Measurements from ENCODE around the gene ESYT2. TPM values are rescaled to one million over a fixed set of nuclear protein-coding genes. Genes with fewer than 3 reads are reported as not detected.

Gene ESYT2
- total and polyA plus RNA-seq, 5 donors: 29.0 to 84.7 (median 51.7) TPM

DNA sequence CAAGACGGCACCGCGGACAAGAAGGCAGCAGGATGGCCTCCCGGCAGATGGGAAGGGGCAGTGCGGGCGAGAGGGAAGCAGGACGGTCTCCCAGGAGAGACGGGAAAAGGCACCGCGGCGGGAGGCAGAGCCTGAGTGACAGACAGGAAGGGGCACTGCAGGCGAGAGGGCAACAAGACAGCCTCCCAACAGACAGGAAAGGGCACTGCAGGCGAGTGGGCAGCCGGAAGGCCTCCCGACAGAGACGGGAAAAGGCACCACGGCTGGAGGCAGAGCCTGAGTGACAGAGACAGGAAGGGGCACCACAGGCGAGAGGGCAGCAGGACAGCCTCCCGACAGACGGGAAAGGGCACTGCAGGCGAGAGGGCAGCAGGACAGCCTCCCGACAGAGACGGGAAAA is 32.6 kb downstream of the ESYT2 start:
- ATAC-seq: no peak
- WGBS: 81% methylated on average over 23 of the region's 23 CpGs
- Histone ChIP-seq H3K4me1 (ENCODE audit: control insufficient read depth, insufficient read depth, low read length) (no peaks in the 10 kb centered on the region), H3K4me3 (ENCODE audit: low read length) (no peak overlapping the region), H3K27ac (ENCODE audit: low read length) (no peak overlapping the region), H3K27me3 (ENCODE audit: control insufficient read depth, insufficient read depth) (no peaks in the 10 kb centered on the region), H3K9me3 (ENCODE audit: control insufficient read depth, low read length) (no peaks in the 10 kb centered on the region)
- intact Hi-C loops (cut with DNase I): no loop called here
- peak in 1 of 3 donors; percentile 44 for DNase-seq

DNA sequence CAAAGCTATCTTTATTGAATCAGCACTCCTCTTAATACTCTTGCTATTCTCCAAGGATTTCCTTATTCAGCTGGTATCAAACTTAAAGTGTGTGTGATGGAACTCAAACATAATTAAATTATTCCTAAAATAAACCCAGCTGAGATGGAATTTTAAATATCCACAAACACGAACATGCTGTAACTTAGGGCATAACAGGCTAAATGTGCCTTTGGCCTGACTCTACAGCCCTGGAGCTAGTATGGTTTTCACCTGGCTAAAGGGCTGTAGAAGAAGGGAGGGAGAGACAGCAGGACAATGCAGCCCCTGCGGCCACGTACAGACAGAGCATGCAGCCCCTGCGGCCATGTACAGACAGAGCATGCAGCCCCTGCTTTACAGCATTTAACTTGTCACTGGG is 34.0 kb downstream of the ESYT2 start:
- DNase-seq: no peak
- intact Hi-C loops (cut with DNase I): no loop called here
- Histone ChIP-seq H3K4me1 (ENCODE audit: control insufficient read depth, insufficient read depth, low read length) (no peaks in the 10 kb centered on the region), H3K27ac (ENCODE audit: low read length) (no peak overlapping the region), H3K27me3 (ENCODE audit: control insufficient read depth, insufficient read depth) (no peaks in the 10 kb centered on the region), H3K9me3 (ENCODE audit: control insufficient read depth, low read length) (no peaks in the 10 kb centered on the region), H3K4me3 (ENCODE audit: low read length) (no peak overlapping the region)
- no peak for ATAC-seq
- WGBS: 78% methylated on average over 4 of the region's 4 CpGs

GRCh38 chr7:158791107-158791506 is 38.2 kb downstream of the ESYT2 start:
- no peaks in the 10 kb centered on the region for H3K4me1 ChIP-seq (ENCODE audit: control insufficient read depth, insufficient read depth, low read length)
- DNase-seq (no peak), ATAC-seq (no peak)
- WGBS: 94% methylated on average over 10 of the region's 10 CpGs
- H3K4me3 ChIP-seq (ENCODE audit: low read length): no peak overlapping the region
- no peaks in the 10 kb centered on the region for H3K27me3 ChIP-seq (ENCODE audit: control insufficient read depth, insufficient read depth)
- H3K9me3 ChIP-seq (ENCODE audit: control insufficient read depth, low read length): no peaks in the 10 kb centered on the region
- no peak overlapping the region for H3K27ac ChIP-seq (ENCODE audit: low read length)
- intact Hi-C loops (cut with DNase I): no loop called here

DNA sequence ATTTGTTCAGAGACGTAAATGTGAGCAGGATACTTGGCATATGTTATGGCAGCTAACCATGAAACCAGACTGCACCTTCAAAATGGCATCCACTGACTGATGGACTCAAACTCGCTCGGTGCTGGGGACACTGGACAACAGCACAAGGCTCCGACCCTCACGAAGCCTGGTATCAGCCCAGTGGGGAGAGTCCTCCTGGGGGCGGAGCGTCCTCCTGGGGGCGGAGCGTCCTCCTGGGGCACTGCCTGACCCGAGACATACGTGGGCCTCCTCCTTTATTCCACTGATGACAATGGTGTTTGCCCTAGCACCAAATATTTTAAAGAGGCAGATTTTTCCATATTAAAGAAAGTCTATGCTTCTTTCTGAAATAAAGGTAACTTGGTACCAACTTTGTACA is 39.5 kb downstream of the ESYT2 start:
- Histone ChIP-seq H3K4me3 (ENCODE audit: low read length) (no peak overlapping the region), H3K9me3 (ENCODE audit: control insufficient read depth, low read length) (no peaks in the 10 kb centered on the region), H3K27me3 (ENCODE audit: control insufficient read depth, insufficient read depth) (no peaks in the 10 kb centered on the region), H3K27ac (ENCODE audit: low read length) (no peak overlapping the region), H3K4me1 (ENCODE audit: control insufficient read depth, insufficient read depth, low read length) (no peaks in the 10 kb centered on the region)
- ATAC-seq (peak; percentile 52 to 68), DNase-seq (no peak)
- WGBS: 89% methylated on average over 11 of the region's 11 CpGs
- intact Hi-C loops (cut with DNase I): no loop called here

- H3K27me3 ChIP-seq (ENCODE audit: control insufficient read depth, insufficient read depth): no peaks in the 10 kb centered on the region
- WGBS: 87% methylated on average over 6 of the region's 6 CpGs
- H3K9me3 ChIP-seq (ENCODE audit: control insufficient read depth, low read length): no peaks in the 10 kb centered on the region
- DNase-seq (no peak), ATAC-seq (no peak)
- H3K4me1 ChIP-seq (ENCODE audit: control insufficient read depth, insufficient read depth, low read length): peaks cover 10% of the 10 kb centered on the region
- H3K27ac ChIP-seq (ENCODE audit: low read length): no peak overlapping the region
- H3K4me3 ChIP-seq (ENCODE audit: low read length): no peak overlapping the region
- intact Hi-C loops (cut with DNase I): no loop called here
These were observed 42.4 kb downstream of the ESYT2 start for GRCh38 chr7:158786898-158787297.

GRCh38 chr7:158784270-158784669 is 45.0 kb downstream of the ESYT2 start:
- 84% methylated on average over 7 of the region's 7 CpGs for WGBS
- intact Hi-C loops (cut with DNase I): loop anchor here in 2 of 4 donors (5.0 kb wide), 1 partner anchor 43 kb away; the partner anchor contains the start of gene ESYT2 (in 2 of the 2)
- H3K27ac ChIP-seq (ENCODE audit: low read length): no peak overlapping the region
- ATAC-seq: no peak
- H3K4me1 ChIP-seq (ENCODE audit: control insufficient read depth, insufficient read depth, low read length): peaks cover 15% of the 10 kb centered on the region
- H3K4me3 ChIP-seq (ENCODE audit: low read length): no peak overlapping the region
- DNase-seq: no peak
- H3K27me3 ChIP-seq (ENCODE audit: control insufficient read depth, insufficient read depth): no peaks in the 10 kb centered on the region
- no peaks in the 10 kb centered on the region for H3K9me3 ChIP-seq (ENCODE audit: control insufficient read depth, low read length)

GRCh38 chr7:158783595-158783994 is 45.7 kb downstream of the ESYT2 start:
- Histone ChIP-seq H3K4me3 (ENCODE audit: low read length) (no peak overlapping the region), H3K27ac (ENCODE audit: low read length) (peak overlapping the region; percentile 75), H3K27me3 (ENCODE audit: control insufficient read depth, insufficient read depth) (no peaks in the 10 kb centered on the region), H3K9me3 (ENCODE audit: control insufficient read depth, low read length) (no peaks in the 10 kb centered on the region), H3K4me1 (ENCODE audit: control insufficient read depth, insufficient read depth, low read length) (peaks cover 17% of the 10 kb centered on the region)
- 65% methylated on average over 8 of the region's 8 CpGs for WGBS
- peak; percentile 28 to 29 for ATAC-seq
- intact Hi-C loops (cut with DNase I): loop anchor here in 2 of 4 donors (5.0 kb wide), 1 partner anchor 44 kb away; the partner anchor contains the start of gene ESYT2 (in 2 of the 2)
- DNase-seq: no peak

GRCh38 chr7:158782761-158783401 is 46.4 kb downstream of the ESYT2 start:
- WGBS: 40% methylated on average over 20 of the region's 20 CpGs
- no peak overlapping the region for H3K4me3 ChIP-seq (ENCODE audit: low read length)
- H3K9me3 ChIP-seq (ENCODE audit: control insufficient read depth, low read length): no peaks in the 10 kb centered on the region
- DNase-seq (peak; percentile 77 to 83 (median 79)), ATAC-seq (peak; percentile 91 to 94)
- peak overlapping the region; percentile 75 for H3K27ac ChIP-seq (ENCODE audit: low read length)
- H3K27me3 ChIP-seq (ENCODE audit: control insufficient read depth, insufficient read depth): no peaks in the 10 kb centered on the region
- intact Hi-C loops (cut with DNase I): loop anchor here in 2 of 4 donors (5.0 kb wide), 1 partner anchor 44 kb away; the partner anchor contains the start of gene ESYT2 (in 2 of the 2)
- peaks cover 17% of the 10 kb centered on the region for H3K4me1 ChIP-seq (ENCODE audit: control insufficient read depth, insufficient read depth, low read length)

GRCh38 chr7:158781974-158782664 is 47.2 kb downstream of the ESYT2 start:
- H3K4me3 ChIP-seq (ENCODE audit: low read length): no peak overlapping the region
- peaks cover 17% of the 10 kb centered on the region for H3K4me1 ChIP-seq (ENCODE audit: control insufficient read depth, insufficient read depth, low read length)
- 92% methylated on average over 17 of the region's 17 CpGs for WGBS
- no peaks in the 10 kb centered on the region for H3K9me3 ChIP-seq (ENCODE audit: control insufficient read depth, low read length)
- intact Hi-C loops (cut with DNase I): loop anchor here in 2 of 4 donors (5.0 kb wide), 1 partner anchor 45 kb away; the partner anchor contains the start of gene ESYT2 (in 2 of the 2)
- H3K27me3 ChIP-seq (ENCODE audit: control insufficient read depth, insufficient read depth): no peaks in the 10 kb centered on the region
- peak overlapping the region; percentile 75 for H3K27ac ChIP-seq (ENCODE audit: low read length)
- ATAC-seq (no peak), DNase-seq (no peak)

GRCh38 chr7:158781217-158781973 is 47.9 kb downstream of the ESYT2 start:
- intact Hi-C loops (cut with DNase I): loop anchor here in 2 of 4 donors (5.0 kb wide), 1 partner anchor 46 kb away; the partner anchor contains the start of gene ESYT2 (in 2 of the 2)
- Histone ChIP-seq H3K27ac (ENCODE audit: low read length) (no peak overlapping the region), H3K4me1 (ENCODE audit: control insufficient read depth, insufficient read depth, low read length) (peaks cover 17% of the 10 kb centered on the region), H3K27me3 (ENCODE audit: control insufficient read depth, insufficient read depth) (no peaks in the 10 kb centered on the region), H3K4me3 (ENCODE audit: low read length) (no peak overlapping the region), H3K9me3 (ENCODE audit: control insufficient read depth, low read length) (no peaks in the 10 kb centered on the region)
- no peak for ATAC-seq
- DNase-seq: no peak
- 94% methylated on average over 23 of the region's 23 CpGs for WGBS
